ENCODE data around the gene GRIK3. TPM values are rescaled to one million over a fixed set of nuclear protein-coding genes. Genes with fewer than 3 reads are reported as not detected.

Gene GRIK3
- total and polyA plus RNA-seq, 2 of the 8 experiments (the other 6 are each of a cell fraction or from before 2014, with no cell fraction given): 2.1 to 3.4 TPM

DNA sequence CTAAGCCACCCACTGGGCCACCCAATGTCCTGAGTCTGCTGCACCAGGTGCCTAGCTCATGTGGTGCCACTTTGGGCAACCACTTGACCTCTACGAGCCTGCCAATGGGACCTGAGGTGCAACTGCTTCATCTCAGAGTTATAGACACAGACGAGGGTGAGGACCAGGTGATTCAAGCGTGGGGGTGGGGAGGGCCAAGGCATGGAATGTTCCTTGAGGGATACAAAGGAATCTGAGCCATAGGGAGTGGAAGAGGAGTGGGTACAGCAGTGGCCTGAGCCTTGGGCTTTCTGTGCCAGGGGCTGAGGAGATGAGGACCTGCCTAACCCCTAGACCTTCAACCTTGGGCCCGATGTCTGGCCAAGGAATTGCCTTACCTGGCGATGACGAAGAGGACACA lies 209.1 kb downstream of the GRIK3 start:
- POLR2A ChIA-PET (ENCODE audit: partially characterized antibody): no interaction called here
- Histone ChIP-seq H3K4me3 (ENCODE audit: extremely low read depth in 1 of 4, insufficient read depth in 2 of 4, low read depth in 3 of 4, low read length in 4 of 4) (no peak overlapping the region), H2BK12ac (ENCODE audit: low read depth, low read length) (peak overlapping the region; percentile 99), H3K27me3 (replicated peaks in 1 of 4; ENCODE audit: control insufficient read depth in 3 of 4, extremely low read depth in 1 of 4, insufficient read depth in 3 of 4, low read length in 3 of 4) (no peaks in the 10 kb centered on the region), H3K27ac (ENCODE audit: low read depth, low read length) (no peak overlapping the region), H3K23me2 (ENCODE audit: low read depth, low read length) (no peaks in the 10 kb centered on the region), H3K36me3 (ENCODE audit: control insufficient read depth in 2 of 4, insufficient read depth in 4 of 4, low read length in 3 of 4) (no peaks in the 10 kb centered on the region), H3K23ac (ENCODE audit: insufficient read length) (no peak overlapping the region), H2AK5ac (ENCODE audit: low read depth, low read length) (peak overlapping the region; percentile 20; the same call in 1 of the 2 replicates), H3K4me1 (replicated peaks in 1 of 4; ENCODE audit: control insufficient read depth in 3 of 4, insufficient read depth in 4 of 4, low read length in 3 of 4) (peaks cover 5 to 17% (median 13%) of the 10 kb centered on the region in 4 experiments), H4K5ac (ENCODE audit: insufficient read length, low read depth, low read length) (no peak overlapping the region), H2BK20ac (ENCODE audit: low read length) (peak overlapping the region; percentile 87; the same call in 1 of the 2 replicates), H4K8ac (ENCODE audit: extremely low read depth, insufficient read depth, low read length) (no peak overlapping the region), H3K9ac (replicated peaks in 1 of 4; ENCODE audit: extremely low read depth in 1 of 4, low read depth in 3 of 4, low read length in 3 of 4) (no peak overlapping the region), H3K18ac (ENCODE audit: extremely low read depth, low read length) (peak overlapping the region; percentile 87; the same call in 1 of the 2 replicates), H2BK5ac (ENCODE audit: low read depth, low read length) (peak overlapping the region; percentile 87; the same call in 1 of the 2 replicates), H2BK120ac (replicated peaks; ENCODE audit: low read depth, low read length) (peak overlapping the region; percentile 82), H2AFZ (ENCODE audit: low read length) (no peak overlapping the region), H3K79me1 (ENCODE audit: low read depth, low read length) (no peaks in the 10 kb centered on the region), H3K9me3 (ENCODE audit: insufficient read depth in 2 of 2, low read depth in 1 of 2, low read length in 1 of 2) (no peaks in the 10 kb centered on the region), H3K79me2 (ENCODE audit: control insufficient read depth in 1 of 2, insufficient read depth in 2 of 2, low read length in 2 of 2) (no peaks in the 10 kb centered on the region), H2BK15ac (ENCODE audit: low read length) (peak overlapping the region; percentile 31; the same call in 1 of the 2 replicates), H4K91ac (replicated peaks; ENCODE audit: insufficient read length, low read length) (peak overlapping the region; percentile 70), H3K56ac (replicated peaks; ENCODE audit: insufficient read length, low read depth, low read length) (no peak overlapping the region), H3K14ac (ENCODE audit: insufficient read length) (no peak overlapping the region), H3K4ac (replicated peaks; ENCODE audit: insufficient read length, low read depth, low read length) (no peak overlapping the region), H4K20me1 (replicated peaks in 1 of 2; ENCODE audit: control insufficient read depth in 1 of 2, insufficient read depth in 2 of 2, low read length in 2 of 2) (no peaks in the 10 kb centered on the region), H3K4me2 (ENCODE audit: insufficient read depth in 1 of 2, low read depth in 2 of 2, low read length in 2 of 2) (no peak overlapping the region)
- TF ChIP-seq, protein P1, sequence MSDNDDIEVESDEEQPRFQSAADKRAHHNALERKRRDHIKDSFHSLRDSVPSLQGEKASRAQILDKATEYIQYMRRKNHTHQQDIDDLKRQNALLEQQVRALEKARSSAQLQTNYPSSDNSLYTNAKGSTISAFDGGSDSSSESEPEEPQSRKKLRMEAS (IDR thresholded peaks at IDR 0.05): no peak
- 95% methylated on average over 6 of the region's 6 CpGs; no CpG with 5 or more reads in 1 of the 2 experiments for WGBS, 2 experiments (ENCODE audit: extremely low coverage in 1 of 2, insufficient coverage in 1 of 2, insufficient read length in 1 of 2, insufficient replicate concordance in 2 of 2, low coverage in 1 of 2, low lambda C conversion rate in 2 of 2, missing lambda C conversion rate in 1 of 2)
- FAIRE-seq (no peak), DNase-seq (ENCODE audit: low read depth in 1 of 2, low spot score in 2 of 2) (no peak)
- CTCF ChIA-PET (ENCODE audit: partially characterized antibody): interaction anchor here (1.0 to 1.4 kb wide), 2 partner anchors 35 to 39 kb away, joined by 3 to 4 read pairs; no protein-coding TSS in a partner anchor
